Head of caudate nucleus (tissue), 42 donors: ENCODE measurements around the gene HTRA3.

ENCODE experiments used
- DNase-seq, 42 donors: peaks; one replicate each; pipeline versions ENCODE4 v3.0.0 to v3.0.0-alpha.2; 2020 to 2021; ENCODE audit warnings: mixed read lengths in 7 of 42
- intact Hi-C: fragments of 100-400 bp; cut with DNase I; formaldehyde crosslinking; loops from one replicate; pipeline ENCODE4 v1.15.0; 2022

HTRA3 gene

DNA sequence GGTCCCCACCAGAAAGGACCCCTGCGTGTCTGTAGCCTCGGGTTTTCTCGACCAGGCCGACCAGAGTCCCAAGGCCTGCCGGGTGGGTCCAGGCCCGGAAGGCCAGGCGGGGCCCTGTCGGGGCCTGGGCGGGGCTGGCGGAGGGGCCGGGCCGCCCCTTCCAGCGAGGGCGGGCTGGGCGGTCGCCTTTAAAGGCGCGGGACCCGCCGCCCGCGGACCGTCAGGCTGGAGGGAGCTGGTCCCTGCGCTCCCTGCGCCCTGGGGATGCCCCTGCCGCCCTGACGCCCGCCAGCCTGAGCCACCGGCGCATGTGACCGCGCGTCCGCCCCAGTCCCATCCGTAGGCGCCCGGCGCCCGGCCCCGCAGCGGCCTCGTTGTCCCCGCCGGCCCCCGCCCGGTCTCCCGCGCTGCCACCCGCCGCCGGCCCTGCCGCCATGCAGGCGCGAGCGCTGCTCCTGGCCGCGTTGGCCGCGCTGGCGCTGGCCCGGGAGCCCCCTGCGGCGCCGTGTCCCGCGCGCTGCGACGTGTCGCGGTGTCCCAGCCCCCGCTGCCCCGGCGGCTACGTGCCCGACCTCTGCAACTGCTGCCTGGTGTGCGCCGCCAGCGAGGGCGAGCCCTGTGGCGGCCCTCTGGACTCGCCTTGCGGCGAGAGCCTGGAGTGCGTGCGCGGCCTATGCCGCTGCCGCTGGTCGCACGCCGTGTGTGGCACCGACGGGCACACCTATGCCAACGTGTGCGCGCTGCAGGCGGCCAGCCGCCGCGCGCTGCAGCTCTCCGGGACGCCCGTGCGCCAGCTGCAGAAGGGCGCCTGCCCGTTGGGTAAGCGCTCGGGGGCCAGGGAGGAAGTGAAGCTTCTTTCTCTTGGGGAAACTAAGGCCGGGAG lies at the start of gene HTRA3:
HTRA3 (plus strand) TSS at position 220 of the 883 bp plus-strand sequence; CDS start at position 435, 215 bp downstream.
- DNase-seq = no peak
- intact Hi-C loops = no loop called here

DNA sequence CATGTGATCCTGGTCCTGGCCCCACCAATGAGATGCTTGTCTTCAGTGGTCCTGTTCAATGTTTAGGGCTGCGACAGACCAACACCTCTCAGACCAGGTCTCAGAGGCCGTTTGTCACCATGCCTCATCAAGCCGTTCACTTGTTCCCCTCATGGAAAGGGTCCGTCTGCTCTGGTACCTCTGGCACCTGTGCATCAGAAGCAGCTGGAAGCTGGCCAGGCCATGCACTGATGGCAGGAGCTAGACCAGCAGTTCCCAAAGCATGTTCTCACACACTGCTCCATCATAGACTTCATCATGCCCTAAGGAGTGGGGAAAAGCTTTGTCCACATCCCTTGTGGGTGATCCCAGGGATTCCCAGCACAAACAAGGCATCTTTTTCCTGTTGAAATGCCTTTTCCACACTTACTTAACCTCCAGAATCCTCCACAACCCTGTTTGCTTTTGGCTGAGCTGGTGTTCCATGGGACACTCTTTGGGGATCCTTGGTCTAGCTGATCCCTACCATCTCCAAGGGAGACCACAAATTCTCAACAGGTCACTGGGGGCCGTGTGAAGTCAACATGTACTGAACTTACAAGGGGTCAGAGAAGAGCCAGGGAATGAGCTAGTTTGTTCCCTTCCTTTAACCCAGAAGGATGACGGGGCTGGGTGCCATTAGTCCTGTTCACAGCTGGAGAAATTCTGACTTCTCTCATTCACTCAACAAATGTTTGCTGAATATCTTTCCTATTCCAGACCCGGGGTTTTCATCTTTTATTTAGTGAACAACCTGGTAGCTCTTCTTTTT lies 48.7 kb upstream of the HTRA3 start:
- no peak for DNase-seq
- intact Hi-C loops = no loop called here

DNA sequence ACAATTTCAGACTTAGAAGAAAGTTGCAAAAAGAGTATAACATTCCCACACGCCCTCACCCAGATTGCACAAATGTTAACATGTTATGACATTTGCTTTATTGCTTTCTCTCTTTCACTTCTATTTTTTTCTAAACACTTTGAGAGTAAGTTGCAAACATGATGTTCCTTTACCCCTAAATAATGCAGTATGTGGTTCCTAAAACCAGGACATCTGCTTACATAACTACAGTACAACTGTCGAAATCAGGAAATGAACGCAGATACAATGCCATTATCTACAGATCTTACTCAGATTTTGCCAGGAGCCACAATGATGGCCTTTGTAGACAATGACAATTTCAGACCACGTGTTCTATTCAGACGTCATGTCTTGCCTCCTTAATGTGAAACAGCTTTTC lies 48.1 kb upstream of the HTRA3 start:
- intact Hi-C loops = no loop called here
- DNase-seq = peak in 2 of 42 donors; percentile 53 to 60

DNA sequence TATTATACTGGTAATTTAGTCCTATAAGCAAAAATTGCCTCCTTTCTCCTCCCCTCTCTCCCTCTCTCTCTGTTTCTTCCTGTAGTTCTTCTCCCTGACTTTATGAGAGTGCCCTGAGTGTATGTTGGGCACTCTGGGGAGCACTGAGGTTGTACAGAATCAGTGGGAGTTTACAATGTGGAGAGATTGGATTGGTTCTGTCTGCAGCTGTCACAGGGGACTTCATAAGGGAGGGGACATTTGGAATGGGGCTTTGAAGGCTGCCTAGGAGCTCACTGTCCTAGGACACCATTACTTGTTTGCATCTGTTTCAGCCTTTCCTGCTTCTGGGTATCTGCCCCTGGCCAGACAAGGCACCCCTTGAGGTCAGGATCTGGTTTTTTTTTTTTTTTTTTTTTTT lies 47.6 kb upstream of the HTRA3 start:
- intact Hi-C loops = no loop called here
- no peak for DNase-seq

DNA sequence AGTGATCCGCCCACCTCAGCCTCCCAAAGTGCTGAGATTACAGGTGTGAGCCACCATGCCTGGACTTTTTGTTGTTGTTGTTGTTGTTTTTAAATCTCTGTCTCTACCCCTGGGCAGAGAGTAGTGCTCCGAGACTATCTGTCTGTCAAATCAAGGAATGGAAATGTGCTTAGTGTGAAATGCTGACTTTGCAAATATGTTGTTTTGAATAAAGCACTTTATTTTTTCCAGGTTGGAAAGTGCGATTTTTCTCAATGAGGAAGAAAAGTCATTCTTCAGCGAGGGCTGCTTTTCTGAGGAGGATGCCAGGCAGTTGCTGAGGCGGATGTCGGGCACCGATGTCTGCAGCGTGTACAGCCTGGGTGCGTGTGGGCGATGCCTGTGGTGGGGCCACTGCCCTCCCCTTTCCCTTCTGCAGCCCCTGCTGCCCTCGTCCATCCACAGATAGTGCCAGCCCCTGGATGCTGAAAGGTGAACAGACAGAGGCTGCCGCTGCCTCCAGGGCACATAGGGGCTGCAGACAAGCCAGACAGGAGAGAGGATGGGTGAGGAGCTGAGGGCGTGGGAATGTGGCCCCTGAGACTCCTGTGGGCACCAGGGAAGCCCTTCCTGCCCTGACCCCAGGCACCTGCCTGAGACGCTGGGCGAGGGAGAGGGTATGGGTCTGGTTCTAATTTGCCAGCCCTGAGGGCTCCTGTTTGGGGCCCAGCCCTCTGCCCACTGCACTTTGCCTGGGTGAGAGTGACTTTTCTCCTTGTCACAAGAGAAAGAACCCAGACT lies 46.8 kb upstream of the HTRA3 start:
- peak in 1 of 42 donors; percentile 33 for DNase-seq
- intact Hi-C loops = no loop called here

DNA sequence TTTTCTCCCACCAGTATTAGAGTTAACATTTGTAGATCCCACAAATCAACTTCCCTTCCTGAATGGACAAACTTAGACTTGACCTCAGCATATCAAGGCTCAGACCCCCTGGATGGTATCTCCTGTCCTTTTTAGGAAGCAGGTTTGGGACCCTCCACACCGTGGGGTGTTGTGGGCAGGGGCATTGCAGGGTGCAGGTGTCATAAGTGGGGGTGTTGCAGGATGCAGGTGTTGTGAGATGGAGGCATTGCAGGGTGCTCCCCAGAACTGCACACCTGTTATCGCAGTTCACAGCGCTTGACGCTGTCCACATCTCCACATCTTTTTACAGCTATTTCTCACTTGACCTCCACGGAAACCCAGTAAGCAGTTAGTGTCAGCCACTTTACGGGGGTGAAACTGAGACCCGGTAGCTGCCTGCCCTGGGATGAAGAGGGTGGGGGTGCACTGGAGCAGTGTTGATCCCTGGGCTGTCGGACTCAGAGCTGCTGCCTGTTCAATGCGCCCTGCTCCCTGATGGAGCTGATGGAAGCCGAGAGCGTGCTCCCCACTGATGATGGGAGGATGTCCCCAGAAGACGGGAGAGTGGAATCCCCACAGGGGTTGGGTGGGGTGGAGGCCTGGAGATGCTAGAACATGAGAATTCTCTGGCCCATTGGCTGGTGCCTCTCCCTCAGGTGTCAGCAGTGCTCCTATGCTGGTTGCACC lies 45.1 kb upstream of the HTRA3 start:
- intact Hi-C loops = no loop called here
- DNase-seq = no peak

DNA sequence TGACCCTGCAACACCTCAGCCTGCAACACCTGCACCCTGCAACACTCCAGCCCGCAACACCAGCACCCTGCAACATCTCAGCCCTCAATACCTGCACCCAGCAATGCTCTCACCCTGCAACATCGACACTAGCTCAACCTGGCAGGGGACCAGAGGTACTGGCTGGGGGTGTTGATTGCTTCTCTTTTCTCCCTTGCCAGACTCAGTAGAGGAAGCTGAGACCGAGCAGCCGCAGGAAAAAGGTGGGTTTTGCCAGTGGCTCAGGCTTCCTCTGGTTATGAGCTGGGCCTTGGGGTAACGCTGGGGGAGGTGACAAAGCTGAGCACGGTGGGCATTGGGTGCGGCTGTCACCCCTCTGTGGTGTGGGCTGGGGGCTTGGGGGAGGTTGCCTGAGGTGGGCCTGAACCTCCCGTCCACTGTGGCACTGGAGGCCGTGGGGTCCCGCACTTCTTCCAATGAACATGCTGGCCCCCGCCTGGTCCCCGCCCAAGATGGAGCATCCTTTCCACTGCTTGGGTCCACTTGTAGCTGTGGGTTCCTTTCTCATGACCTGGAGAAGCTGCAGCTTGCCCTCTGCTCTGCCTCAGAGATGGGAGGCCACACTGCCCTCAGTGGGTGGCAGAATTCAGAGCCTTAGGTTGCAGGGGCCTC lies 44.5 kb upstream of the HTRA3 start:
- intact Hi-C loops = no loop called here
- peak in 1 of 42 donors; percentile 21 for DNase-seq

DNA sequence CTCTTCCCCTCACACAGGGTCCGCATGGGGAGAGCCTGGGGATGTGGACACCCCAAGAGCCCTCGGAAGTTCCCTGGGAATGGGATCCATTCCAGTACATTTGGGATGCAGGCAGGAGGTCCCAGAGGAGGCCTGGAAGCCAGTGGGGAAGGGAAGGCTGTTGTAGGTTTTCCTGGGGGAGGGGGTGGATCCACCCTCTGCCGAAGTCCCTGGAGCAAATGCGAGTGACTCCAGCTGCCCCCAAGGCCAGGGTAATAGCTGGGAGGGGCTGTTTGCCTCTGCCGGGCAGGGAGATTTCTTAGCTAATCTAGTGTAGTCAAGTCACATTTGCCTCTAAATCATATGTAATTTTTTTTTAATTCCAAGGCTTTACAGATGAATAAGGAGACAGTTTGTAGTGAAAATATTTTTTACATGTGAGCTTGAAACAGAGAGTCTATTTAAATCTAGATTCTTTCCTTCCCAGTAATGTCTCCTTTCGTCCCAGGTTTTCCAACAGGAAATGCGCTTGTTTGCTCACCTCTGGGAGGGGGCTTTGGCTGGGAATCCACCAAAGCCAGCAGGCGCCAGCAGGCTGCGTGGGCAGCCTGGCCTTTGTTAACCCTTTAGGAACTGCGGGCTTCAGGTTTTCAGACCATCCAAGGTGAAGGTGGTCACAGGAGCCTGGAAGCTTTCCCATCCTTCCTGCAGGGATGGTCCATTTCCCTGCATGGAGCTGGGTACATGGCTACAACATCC lies 43.7 kb upstream of the HTRA3 start:
- DNase-seq = no peak
- intact Hi-C loops = no loop called here

DNA sequence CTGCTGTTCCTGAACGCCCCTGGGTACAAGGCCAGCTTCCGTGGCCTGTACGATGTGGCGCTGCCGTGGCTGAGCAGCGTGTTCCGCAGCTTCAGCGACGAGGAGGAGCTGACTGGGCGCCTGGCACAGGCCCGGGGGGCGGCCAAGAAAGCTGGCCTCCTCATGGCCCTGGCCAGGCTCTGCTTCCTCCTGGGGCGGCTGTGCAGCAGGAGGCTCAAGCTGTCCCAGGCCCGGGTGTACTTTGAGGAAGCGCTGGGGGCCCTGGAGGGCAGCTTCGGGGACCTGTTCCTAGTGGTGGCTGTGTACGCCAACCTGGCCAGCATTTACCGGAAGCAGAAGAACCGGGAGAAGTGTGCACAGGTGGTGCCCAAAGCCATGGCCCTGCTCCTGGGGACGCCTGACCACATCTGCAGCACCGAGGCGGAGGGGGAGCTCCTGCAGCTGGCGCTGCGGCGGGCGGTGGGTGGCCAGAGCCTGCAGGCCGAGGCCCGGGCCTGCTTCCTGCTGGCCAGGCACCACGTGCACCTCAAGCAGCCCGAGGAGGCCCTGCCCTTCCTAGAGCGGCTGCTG lies 42.3 kb upstream of the HTRA3 start:
- intact Hi-C loops = no loop called here
- DNase-seq = peak in 13 of 42 donors; percentile 15 to 60 (median 36)

DNA sequence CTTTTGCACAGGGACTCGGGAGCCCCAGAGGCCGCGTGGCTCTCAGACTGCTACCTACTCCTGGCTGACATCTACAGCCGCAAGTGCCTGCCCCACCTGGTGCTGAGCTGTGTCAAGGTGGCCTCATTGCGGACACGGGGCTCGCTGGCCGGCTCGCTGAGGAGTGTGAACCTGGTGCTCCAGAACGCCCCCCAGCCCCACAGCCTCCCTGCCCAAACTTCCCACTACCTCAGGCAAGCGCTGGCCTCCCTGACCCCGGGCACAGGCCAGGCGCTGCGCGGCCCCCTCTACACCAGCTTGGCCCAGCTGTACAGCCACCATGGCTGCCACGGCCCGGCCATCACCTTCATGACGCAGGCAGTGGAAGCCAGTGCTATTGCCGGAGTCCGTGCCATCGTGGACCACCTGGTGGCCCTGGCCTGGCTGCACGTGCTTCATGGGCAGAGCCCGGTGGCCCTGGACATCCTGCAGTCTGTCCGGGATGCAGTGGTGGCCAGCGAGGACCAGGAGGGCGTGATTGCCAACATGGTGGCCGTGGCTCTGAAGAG lies 41.7 kb upstream of the HTRA3 start:
- DNase-seq = no peak
- intact Hi-C loops = no loop called here

DNA sequence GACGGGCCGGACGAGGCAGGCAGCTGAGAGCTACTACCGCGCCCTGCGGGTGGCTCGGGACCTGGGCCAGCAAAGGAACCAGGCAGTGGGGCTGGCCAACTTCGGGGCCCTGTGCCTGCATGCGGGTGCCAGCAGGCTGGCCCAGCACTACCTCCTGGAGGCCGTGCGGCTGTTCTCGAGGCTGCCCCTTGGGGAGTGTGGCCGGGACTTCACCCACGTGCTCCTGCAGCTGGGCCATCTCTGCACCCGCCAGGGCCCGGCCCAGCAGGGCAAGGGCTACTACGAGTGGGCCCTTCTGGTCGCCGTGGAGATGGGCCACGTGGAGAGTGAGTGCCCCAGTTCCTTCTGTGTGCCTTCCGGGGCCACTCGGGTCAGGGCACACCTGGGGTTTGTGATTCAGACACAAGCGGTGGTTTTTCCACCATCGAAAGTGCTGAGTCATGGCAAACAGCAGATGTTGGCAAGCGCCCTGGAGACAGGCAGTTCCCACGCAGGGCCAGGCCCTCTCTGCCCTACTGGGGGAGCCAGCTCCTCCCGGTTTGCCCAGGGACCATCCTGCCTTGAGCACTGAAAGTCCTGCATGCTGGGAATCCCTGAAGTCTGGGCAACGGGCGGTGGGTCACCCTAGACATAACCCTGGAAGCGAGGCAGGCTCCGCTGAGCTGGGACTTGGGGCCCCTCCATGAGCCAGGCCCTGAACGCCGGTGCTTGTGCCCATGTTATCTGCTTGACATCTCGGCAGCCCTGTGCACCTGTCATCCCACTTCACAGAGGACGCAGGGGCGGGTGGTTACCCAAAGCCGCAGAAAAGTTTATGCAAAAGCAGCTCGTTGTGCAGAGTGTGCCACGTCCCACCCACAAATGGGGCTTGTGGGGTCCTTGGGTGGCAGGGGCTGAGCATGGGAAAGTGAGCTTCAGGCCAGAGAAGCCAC lies 41.0 kb upstream of the HTRA3 start:
- peak; percentile 43 to 89 (median 66) for DNase-seq
- intact Hi-C loops = no loop called here

DNA sequence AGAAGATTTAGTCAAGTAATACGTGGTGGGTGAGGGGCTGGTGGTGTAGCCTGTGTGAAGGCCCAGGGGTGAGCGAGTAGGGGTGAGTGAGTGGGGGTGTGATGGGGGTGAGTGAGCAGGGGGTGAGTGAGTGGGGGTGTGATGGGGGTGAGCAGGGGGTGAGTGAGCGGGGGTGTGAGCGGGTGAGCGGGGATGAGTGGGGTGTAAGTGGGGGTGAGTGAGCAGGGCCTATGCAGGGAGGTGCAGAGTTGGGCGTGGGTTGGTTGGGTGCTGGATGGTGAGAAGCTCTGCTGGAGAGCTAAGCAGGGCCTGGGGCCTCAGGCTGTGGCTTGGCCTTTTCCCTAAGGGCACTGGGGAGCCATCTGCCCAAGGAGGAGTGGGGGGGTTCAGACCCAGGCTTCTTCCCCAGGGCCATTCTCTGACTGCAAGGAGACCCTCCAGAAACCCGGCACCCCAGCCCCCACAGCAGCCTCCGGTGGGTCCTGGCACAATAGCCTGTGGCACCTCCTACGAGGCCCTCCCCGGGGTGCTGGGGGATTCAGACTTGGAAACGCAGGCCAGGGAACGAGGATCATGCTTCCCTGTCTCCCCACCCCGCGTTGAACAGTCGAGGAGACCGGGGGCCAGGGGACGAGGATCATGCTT lies 40.1 kb upstream of the HTRA3 start:
- DNase-seq = no peak
- intact Hi-C loops = no loop called here

DNA sequence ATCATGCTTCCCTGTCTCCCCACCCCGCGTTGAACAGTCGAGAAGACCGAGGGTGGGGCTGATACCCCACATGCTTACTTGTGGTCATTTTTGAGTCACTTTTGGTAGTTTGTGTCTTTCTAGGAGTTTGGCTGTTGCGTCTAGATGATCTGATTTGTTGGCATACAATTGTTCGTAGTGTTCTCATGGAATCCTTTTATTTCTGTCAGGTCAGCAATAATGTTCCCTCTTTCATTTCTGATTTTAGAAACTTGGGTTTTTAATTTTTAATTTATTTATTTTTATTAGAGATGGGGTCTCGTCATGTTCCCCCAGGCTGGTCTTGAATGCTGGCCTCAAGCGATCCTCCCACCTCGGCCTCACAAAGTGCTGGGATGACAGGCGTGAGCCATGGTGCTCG lies 39.5 kb upstream of the HTRA3 start:
- intact Hi-C loops = no loop called here
- no peak for DNase-seq

DNA sequence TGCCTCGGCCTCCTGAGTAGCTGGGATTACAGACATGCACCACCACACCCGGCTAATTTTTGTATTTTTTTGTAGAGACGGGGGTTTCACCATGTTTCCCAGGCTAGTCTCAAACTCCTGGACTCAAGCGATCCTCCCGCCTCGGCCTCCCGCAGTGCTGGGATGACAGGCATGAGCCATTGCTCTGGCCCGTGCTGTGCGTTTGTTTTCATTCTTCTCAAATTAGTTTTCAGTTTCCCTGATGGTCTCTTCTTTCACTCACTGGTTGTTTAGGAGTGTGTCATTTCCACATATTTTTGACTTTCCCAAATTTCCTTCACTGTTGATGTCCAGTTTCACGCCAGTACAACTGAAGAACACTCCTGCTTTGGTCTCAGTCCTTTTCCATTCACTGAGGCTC lies 38.7 kb upstream of the HTRA3 start:
- no peak for DNase-seq
- intact Hi-C loops = no loop called here

DNA sequence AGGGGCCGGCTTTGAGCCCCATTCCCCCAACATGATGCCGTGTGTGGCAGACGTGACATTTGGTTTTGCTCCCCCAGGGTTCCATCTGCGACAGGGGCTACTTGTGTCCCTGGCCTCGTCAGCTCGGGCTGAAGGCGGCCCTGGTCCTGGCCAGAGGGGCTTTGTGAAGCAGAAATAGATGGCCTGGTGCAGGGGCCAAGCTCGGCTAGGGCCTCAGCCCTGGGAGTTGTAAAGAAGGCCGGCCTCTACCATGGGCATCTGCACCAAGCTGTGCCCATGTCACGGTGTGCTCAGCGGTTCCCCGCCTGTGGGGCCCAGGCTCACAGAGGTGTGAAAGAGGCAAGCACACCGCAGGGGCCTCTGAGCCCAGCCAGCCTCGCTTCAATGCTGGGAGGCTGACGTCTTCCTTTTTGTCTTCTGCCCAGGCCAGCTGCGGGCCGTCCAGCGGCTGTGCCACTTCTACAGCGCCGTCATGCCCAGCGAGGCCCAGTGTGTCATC lies 38.0 kb upstream of the HTRA3 start:
- DNase-seq = no peak
- intact Hi-C loops = no loop called here
